Kasumi-1 (cell line): ENCODE measurements around the gene PPP1R13B.

Experiments used
- DNase-seq, 2 experiments: peaks; one replicate each; lab custom pipeline; 2025; lab: John Stamatoyannopoulos, UW

The PPP1R13B gene

DNA sequence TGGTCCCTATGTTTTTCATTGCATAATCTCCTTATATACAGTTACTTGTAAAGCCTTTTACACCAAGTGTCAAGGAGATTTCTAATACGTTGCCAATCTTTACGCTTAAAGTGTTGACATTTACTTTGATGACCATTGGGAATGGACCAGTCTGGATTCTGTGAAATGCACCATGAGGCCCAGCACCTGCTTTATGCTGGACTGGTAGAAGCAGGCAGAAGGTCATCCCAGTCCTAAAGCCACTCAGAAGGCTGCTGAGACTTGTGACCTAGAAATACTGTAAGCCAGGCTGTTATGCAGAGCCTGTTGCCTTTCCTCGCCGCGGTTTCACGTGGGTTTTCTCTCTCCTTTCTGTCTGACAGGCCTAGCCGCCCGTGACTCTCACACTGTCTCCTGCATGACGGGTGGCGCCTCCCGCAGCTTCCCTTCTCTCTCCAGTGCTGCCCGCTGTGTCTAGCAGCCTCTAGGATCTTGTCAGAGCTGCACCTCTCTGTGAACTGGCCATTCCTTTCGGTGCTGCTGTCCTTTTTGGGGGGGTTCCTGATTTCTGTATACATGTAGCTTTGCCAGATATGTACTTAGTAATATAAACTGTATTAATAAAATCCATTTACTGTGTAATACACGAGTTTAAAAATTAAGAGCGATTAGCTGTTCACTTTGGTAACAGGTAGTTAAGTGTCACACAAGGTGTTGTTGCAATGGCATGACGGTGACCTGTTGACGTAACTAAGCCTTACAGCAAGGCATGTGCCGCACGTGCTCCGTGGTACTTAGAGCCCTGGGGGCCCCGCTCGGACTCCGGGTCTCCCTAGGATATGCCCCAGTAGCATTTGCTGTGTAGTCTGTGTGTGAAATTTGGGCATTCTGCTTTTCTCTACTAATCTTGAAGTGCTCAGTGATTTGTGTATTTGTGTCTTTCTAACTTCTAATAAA is 161.8 kb downstream of the PPP1R13B start:
- DNase-seq: no peak

DNA sequence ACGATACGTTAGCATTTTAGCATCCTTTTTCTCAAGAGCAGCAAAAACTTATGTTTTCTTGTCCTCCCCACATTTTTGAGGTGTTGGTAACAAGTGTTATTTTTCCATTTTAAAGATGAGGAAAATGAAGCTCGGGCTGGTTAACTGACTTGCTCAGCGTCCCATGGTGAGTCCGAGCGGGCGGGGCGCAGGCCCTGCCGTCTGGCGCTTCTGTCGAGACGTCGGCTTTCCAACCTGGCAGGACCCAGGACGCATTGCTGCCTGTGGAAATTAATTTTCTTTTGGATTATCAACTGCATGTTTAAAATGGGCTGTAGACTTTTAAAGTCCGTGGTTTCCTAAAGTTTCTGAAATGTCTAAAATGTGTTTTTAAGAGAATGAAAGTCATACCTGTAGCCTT is 162.5 kb downstream of the PPP1R13B start:
- DNase-seq: no peak

DNA sequence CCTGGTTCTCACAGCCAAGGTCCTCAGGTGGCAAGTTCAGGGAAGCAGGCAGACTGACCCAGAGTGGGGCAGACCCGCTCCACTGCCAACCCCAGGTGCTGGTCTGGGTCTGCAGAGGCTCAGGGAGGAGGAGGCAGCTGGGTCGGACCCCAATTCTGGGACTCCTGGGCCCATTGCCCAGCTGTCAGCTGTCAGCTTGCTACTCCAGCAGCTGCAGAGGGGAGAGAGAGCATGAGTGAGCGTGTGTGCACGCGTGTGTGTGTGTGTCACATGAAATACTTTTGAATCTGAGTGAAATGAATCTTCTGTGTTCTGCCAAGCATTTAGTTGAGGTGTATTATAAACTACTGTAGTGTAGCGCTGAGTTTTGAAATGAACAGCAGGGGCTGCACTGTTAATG is 162.9 kb downstream of the PPP1R13B start:
- DNase-seq: no peak
